ENCODE data around the gene CDH5.
A peak's percentile ranks its signal among the peaks of the same experiment; 100 is the strongest.

DNA sequence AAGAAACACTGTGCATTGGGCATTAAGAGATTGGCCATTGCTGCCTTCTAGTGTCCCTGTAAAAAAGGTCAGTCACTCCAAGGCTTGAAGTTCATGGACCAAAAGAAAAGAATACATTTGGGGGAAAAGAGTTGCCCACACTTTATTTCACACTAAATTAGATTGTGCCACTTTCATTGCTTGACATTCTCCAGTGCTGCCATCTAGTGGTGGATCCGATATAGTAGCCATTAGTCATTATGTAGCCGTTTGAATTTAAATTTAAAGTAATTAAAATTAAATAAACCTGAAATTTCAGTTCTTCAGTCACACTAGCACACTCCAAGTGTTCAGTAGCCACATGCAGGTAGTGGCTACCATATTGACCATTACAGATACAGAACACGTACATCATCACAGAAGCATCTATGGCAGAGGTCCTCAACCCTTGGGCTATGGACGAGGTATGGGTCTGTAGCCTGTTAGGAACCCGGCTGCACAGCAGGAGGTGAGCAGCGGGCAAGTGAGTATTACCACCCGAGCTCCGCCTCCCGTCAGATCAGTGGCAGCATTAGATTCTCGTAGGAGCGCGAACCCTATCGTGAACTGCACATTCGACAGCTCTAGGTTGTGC lies 21.9 kb upstream of the CDH5 start:
- no peak for TF ChIP-seq MXI1 (IDR thresholded peaks at IDR 0.05; ENCODE audit: borderline replicate concordance, low read depth, low read length)
- TF ChIP-seq, protein P1, sequence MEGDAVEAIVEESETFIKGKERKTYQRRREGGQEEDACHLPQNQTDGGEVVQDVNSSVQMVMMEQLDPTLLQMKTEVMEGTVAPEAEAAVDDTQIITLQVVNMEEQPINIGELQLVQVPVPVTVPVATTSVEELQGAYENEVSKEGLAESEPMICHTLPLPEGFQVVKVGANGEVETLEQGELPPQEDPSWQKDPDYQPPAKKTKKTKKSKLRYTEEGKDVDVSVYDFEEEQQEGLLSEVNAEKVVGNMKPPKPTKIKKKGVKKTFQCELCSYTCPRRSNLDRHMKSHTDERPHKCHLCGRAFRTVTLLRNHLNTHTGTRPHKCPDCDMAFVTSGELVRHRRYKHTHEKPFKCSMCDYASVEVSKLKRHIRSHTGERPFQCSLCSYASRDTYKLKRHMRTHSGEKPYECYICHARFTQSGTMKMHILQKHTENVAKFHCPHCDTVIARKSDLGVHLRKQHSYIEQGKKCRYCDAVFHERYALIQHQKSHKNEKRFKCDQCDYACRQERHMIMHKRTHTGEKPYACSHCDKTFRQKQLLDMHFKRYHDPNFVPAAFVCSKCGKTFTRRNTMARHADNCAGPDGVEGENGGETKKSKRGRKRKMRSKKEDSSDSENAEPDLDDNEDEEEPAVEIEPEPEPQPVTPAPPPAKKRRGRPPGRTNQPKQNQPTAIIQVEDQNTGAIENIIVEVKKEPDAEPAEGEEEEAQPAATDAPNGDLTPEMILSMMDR (CRISPR knock-in tag; IDR thresholded peaks at IDR 0.05): peak; percentile 65

All from HepG2 (cell line).